Hepatocyte (in vitro differentiated cells): ENCODE data around the gene HSD3B7. TPM values are rescaled to one million over a fixed set of nuclear protein-coding genes. Genes with fewer than 3 reads are reported as not detected.
"Not testable (repeated sequence)": the region's sequence is repeated elsewhere in the genome, so short reads cannot be mapped to it uniquely, and the experiment has no call there.

Source experiments
- DNase-seq: peaks from one replicate; pipeline ENCODE4 v3.0.0-alpha.2; 2016; ENCODE audit warnings: low spot score
- H2AFZ ChIP-seq: fragments of 200-600 bp; sonication (generic); 2 replicates; pipeline ENCODE4 v1.6.0; 2016; ENCODE audit warnings: antibody characterized with exemption, mild to moderate bottlenecking
- H3K27ac ChIP-seq: fragments of 200-600 bp; sonication (generic); 2 replicates; pipeline ENCODE4 v1.5.1; 2016; ENCODE audit warnings: mild to moderate bottlenecking
- H3K27me3 ChIP-seq: fragments of 200-600 bp; sonication (generic); 2 replicates; pipeline ENCODE4 v1.6.1; 2016
- H3K36me3 ChIP-seq: fragments of 200-600 bp; sonication (generic); replicated peaks from 2 replicates; pipeline ENCODE4 v1.5.1; 2016; ENCODE audit warnings: low read depth; ENCODE audit not compliant: insufficient read depth
- H3K4me1 ChIP-seq: fragments of 200-600 bp; sonication (generic); 2 replicates; pipeline ENCODE4 v1.5.1; 2016; ENCODE audit warnings: mild to moderate bottlenecking, moderate library complexity; ENCODE audit not compliant: insufficient read depth
- H3K4me2 ChIP-seq: fragments of 200-600 bp; sonication (generic); 2 replicates; pipeline ENCODE4 v1.6.0; 2016
- H3K4me3 ChIP-seq: fragments of 200-600 bp; sonication (generic); 2 replicates; pipeline ENCODE4 v1.5.1; 2016; ENCODE audit warnings: mild to moderate bottlenecking
- H3K79me2 ChIP-seq: fragments of 200-600 bp; sonication (generic); 2 replicates; pipeline ENCODE4 v1.6.0; 2017; ENCODE audit warnings: mild to moderate bottlenecking
- H3K9me2 ChIP-seq: fragments of 200-600 bp; sonication (generic); replicated peaks from 2 replicates; pipeline ENCODE4 v1.6.0; 2017; ENCODE audit warnings: mild to moderate bottlenecking; ENCODE audit not compliant: insufficient read depth
- H3K9me3 ChIP-seq: fragments of 200-600 bp; sonication (generic); 2 replicates; pipeline ENCODE4 v1.5.1; 2016; ENCODE audit warnings: low read depth, mild to moderate bottlenecking
- H4K20me1 ChIP-seq: fragments of 200-600 bp; sonication (generic); 2 replicates; pipeline ENCODE4 v1.6.0; 2016; ENCODE audit warnings: mild to moderate bottlenecking; ENCODE audit not compliant: insufficient read depth, poor library complexity, severe bottlenecking
- EZH2 ChIP-seq: fragments of 200-600 bp; sonication (generic); IDR thresholded peaks from 2 replicates; pipeline ENCODE4 v1.6.1; 2016; ENCODE audit warnings: antibody characterized with exemption, mild to moderate bottlenecking, borderline replicate concordance
- EZH2phosphoT487 ChIP-seq: fragments of 200-600 bp; sonication (generic); IDR thresholded peaks from one replicate; pipeline ENCODE4 v1.6.1; 2018; ENCODE audit warnings: antibody characterized with exemption, mild to moderate bottlenecking, low read depth, moderate library complexity; ENCODE audit not compliant: unreplicated experiment, severe bottlenecking
- WGBS: methylation state at CpG from one replicate; pipeline ENCODE4 v1.1.6; 2016; ENCODE audit warnings: low lambda C conversion rate; ENCODE audit errors: missing lambda C conversion rate; 5-methylcytosine and 5-hydroxymethylcytosine counted together
- polyA plus RNA-seq: library from polyadenylated mRNA; unstranded; fragments of >200 nt; fragmentation: Nextera tagmentation; extraction: Ambion mirVana; gene quantifications from 2 replicates; pipeline ENCODE4 v1.2.1, GENCODE V29; 2016
- total RNA-seq: library from RNA; depleted of rRNA; stranded (reverse); fragments of >200 nt; gene quantifications from 2 replicates; pipeline ENCODE4 v1.2.3, GENCODE V29; 2014
- TF ChIP-seq, protein P1 (sequence below): fragments of 200-600 bp; sonication (generic); IDR thresholded peaks from 2 replicates; pipeline ENCODE4 v1.5.1; 2016; ENCODE audit warnings: antibody characterized with exemption, mild to moderate bottlenecking; ENCODE audit not compliant: poor library complexity

HSD3B7 gene
- total and polyA plus RNA-seq, 2 experiments from 2014 or later, result 17.5 to 20.8 TPM

DNA sequence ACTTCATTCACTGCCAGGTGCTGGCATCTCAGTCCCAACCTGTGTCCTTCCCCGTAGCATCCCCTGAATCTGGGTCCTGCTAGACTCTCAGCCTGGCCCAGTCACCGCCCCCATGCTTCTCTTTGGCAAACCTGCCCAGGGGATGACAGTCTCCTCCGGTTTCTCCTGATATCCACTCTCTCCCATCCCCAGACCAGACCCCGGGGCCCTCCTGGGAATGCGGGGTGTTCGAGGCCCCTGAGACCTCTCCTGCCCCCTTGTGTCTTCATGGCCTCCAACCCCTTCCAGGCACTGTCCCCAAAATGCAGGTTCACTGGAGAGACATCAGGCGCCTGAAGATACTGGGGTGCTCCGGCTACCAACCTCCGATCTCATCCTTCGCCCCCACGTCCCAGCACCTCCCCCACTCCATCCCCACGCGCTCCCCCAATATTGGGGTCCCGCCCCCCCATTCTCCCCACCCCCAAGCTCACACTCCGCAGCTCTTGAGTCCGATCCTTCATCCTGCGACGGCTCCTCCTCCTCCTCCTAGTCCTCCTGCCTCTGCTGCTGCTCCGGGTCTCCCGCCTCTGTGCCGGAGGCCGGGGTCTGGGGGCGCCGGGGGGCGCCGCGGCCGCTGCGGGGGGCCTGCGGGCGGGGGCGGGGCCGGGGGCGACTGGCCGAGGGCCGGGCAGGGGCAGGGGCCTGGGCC lies 25.0 kb downstream of the HSD3B7 start:
- 16% methylated on average over 23 of the region's 36 CpGs for WGBS
- Histone ChIP-seq H3K4me2 (peak overlapping the region; percentile 68), H3K9me2 (no peaks in the 10 kb centered on the region), H3K9me3 (no peaks in the 10 kb centered on the region), H3K27me3 (peaks cover 36% of the 10 kb centered on the region), H4K20me1 (no peaks in the 10 kb centered on the region), H3K79me2 (no peaks in the 10 kb centered on the region), H3K36me3 (no peaks in the 10 kb centered on the region), H3K4me1 (no peaks in the 10 kb centered on the region), H2AFZ (no peak overlapping the region), H3K27ac (no peak overlapping the region), H3K4me3 (no peak overlapping the region)
- TF ChIP-seq EZH2, result no peak
- DNase-seq, result no peak

- Histone ChIP-seq H3K9me3 (no peaks in the 10 kb centered on the region), H3K79me2 (no peaks in the 10 kb centered on the region), H3K4me2 (peak within 1 kb of the TSS; percentile 73), H4K20me1 (no peaks in the 10 kb centered on the region), H3K27me3 (peaks cover 36% of the 10 kb centered on the region), H2AFZ (peak within 1 kb of the TSS; percentile 26), H3K36me3 (no peaks in the 10 kb centered on the region), H3K9me2 (no peaks in the 10 kb centered on the region), H3K4me1 (no peaks in the 10 kb centered on the region), H3K27ac (no peak within 1 kb of the TSS), H3K4me3 (no peak within 1 kb of the TSS)
- TF ChIP-seq, protein P1, sequence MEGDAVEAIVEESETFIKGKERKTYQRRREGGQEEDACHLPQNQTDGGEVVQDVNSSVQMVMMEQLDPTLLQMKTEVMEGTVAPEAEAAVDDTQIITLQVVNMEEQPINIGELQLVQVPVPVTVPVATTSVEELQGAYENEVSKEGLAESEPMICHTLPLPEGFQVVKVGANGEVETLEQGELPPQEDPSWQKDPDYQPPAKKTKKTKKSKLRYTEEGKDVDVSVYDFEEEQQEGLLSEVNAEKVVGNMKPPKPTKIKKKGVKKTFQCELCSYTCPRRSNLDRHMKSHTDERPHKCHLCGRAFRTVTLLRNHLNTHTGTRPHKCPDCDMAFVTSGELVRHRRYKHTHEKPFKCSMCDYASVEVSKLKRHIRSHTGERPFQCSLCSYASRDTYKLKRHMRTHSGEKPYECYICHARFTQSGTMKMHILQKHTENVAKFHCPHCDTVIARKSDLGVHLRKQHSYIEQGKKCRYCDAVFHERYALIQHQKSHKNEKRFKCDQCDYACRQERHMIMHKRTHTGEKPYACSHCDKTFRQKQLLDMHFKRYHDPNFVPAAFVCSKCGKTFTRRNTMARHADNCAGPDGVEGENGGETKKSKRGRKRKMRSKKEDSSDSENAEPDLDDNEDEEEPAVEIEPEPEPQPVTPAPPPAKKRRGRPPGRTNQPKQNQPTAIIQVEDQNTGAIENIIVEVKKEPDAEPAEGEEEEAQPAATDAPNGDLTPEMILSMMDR, result no peak
- peak; percentile 55 for DNase-seq
- 23% methylated on average over 26 of the region's 45 CpGs for WGBS
Measured at GRCh38 chr16:31010585-31011325, 25.7 kb downstream of the HSD3B7 start, which contains the start of gene STX1B. TSS of gene STX1B (minus strand) at chr16:31010638. CDS start at chr16:31010396, 242 bp downstream.

GRCh38 chr16:31011815-31012214 lies 26.8 kb downstream of the HSD3B7 start:
- not testable (repeated sequence) for H3K9me3 ChIP-seq, H3K79me2 ChIP-seq, H3K4me1 ChIP-seq, H3K27ac ChIP-seq, H3K9me2 ChIP-seq, H3K36me3 ChIP-seq, H4K20me1 ChIP-seq, H2AFZ ChIP-seq, DNase-seq, H3K4me3 ChIP-seq, H3K4me2 ChIP-seq
- peaks cover 36% of the 10 kb centered on the region for H3K27me3 ChIP-seq
- WGBS, result 91% methylated on average over 7 of the region's 7 CpGs

- H3K4me1 ChIP-seq, H3K4me3 ChIP-seq, H3K4me2 ChIP-seq, H4K20me1 ChIP-seq, DNase-seq, H3K9me2 ChIP-seq, H3K79me2 ChIP-seq, H3K27ac ChIP-seq, H3K9me3 ChIP-seq, H3K36me3 ChIP-seq, H2AFZ ChIP-seq: not testable (repeated sequence)
- H3K27me3 ChIP-seq, result peaks cover 28% of the 10 kb centered on the region
Measured at GRCh38 chr16:31013292-31013691, 28.3 kb downstream of the HSD3B7 start.

- WGBS, result 78% methylated on average over 6 of the region's 6 CpGs
- H3K4me1 ChIP-seq, result no peaks in the 10 kb centered on the region
- no peak overlapping the region for H3K27ac ChIP-seq
- DNase-seq, result no peak
- no peaks in the 10 kb centered on the region for H3K9me3 ChIP-seq
- no peaks in the 10 kb centered on the region for H3K36me3 ChIP-seq
- H4K20me1 ChIP-seq, result no peaks in the 10 kb centered on the region
- no peak overlapping the region for H2AFZ ChIP-seq
- H3K27me3 ChIP-seq, result peaks cover 16% of the 10 kb centered on the region
- TF ChIP-seq EZH2phosphoT487 (no peak), EZH2 (no peak)
- TF ChIP-seq, protein P1, result no peak
- H3K79me2 ChIP-seq, result no peaks in the 10 kb centered on the region
- H3K4me3 ChIP-seq, result no peak overlapping the region
- H3K9me2 ChIP-seq, result no peaks in the 10 kb centered on the region
- no peak overlapping the region for H3K4me2 ChIP-seq
Measured at GRCh38 chr16:31016018-31016417, 31.0 kb downstream of the HSD3B7 start.

- not testable (repeated sequence) for H3K9me3 ChIP-seq, H3K9me2 ChIP-seq, DNase-seq, H3K36me3 ChIP-seq, H3K27me3 ChIP-seq, H3K4me1 ChIP-seq, H3K4me3 ChIP-seq, H3K4me2 ChIP-seq, H3K79me2 ChIP-seq, H2AFZ ChIP-seq, H4K20me1 ChIP-seq, H3K27ac ChIP-seq
- whole genome bisulfite sequencing, result 92% methylated on average over 10 of the region's 10 CpGs
Measured at GRCh38 chr16:31017756-31018155, 32.7 kb downstream of the HSD3B7 start.
